ENCODE measurements around the gene NXNL1.

The NXNL1 gene

GRCh38 chr19:17455308-17456123 lies 5.2 kb downstream of the NXNL1 start:
- DNase-seq (ENCODE audit: low read depth in 2 of 2): no peak

GRCh38 chr19:17454576-17455071 lies 6.1 kb downstream of the NXNL1 start:
- DNase-seq (ENCODE audit: low read depth in 2 of 2): no peak

GRCh38 chr19:17451820-17452219 lies 8.9 kb downstream of the NXNL1 start:
- DNase-seq (ENCODE audit: low read depth in 2 of 2): no peak

- DNase-seq (ENCODE audit: low read depth in 2 of 2): no peak
Observed at GRCh38 chr19:17450264-17451075, 10.3 kb downstream of the NXNL1 start.

GRCh38 chr19:17448131-17448967 lies 12.4 kb downstream of the NXNL1 start, which contains the start of gene TMEM221:
TSS of gene TMEM221 (minus strand) at chr19:17448668. CDS start at chr19:17448462, 206 bp downstream.
- no peak for DNase-seq (ENCODE audit: low read depth in 2 of 2)

GRCh38 chr19:17447704-17448130 lies 13.0 kb downstream of the NXNL1 start:
- DNase-seq (ENCODE audit: low read depth in 2 of 2): no peak

GRCh38 chr19:17445526-17446165 lies 15.1 kb downstream of the NXNL1 start:
- no peak for DNase-seq (ENCODE audit: low read depth in 2 of 2)

- no peak for DNase-seq (ENCODE audit: low read depth in 2 of 2)
Observed at GRCh38 chr19:17441241-17442021, 19.3 kb downstream of the NXNL1 start.

- no peak for DNase-seq (ENCODE audit: low read depth in 2 of 2)
Observed at GRCh38 chr19:17436874-17437267, 23.9 kb downstream of the NXNL1 start.

GRCh38 chr19:17436094-17436873 lies 24.4 kb downstream of the NXNL1 start:
- DNase-seq (ENCODE audit: low read depth in 2 of 2): no peak

- no peak for DNase-seq (ENCODE audit: low read depth in 2 of 2)
Observed at GRCh38 chr19:17435218-17435617, 25.5 kb downstream of the NXNL1 start.

- no peak for DNase-seq (ENCODE audit: low read depth in 2 of 2)
Observed at GRCh38 chr19:17431417-17431816, 29.3 kb downstream of the NXNL1 start.

- DNase-seq (ENCODE audit: low read depth in 2 of 2): no peak
Observed at GRCh38 chr19:17429641-17430113, 31.0 kb downstream of the NXNL1 start.

GRCh38 chr19:17424743-17425365 lies 35.9 kb downstream of the NXNL1 start:
- DNase-seq (ENCODE audit: low read depth in 2 of 2): no peak

GRCh38 chr19:17423429-17424208 lies 37.1 kb downstream of the NXNL1 start:
- DNase-seq (ENCODE audit: low read depth in 2 of 2): no peak

GRCh38 chr19:17421942-17422341 lies 38.8 kb downstream of the NXNL1 start:
- DNase-seq (ENCODE audit: low read depth in 2 of 2): no peak

GRCh38 chr19:17420475-17420924 lies 40.2 kb downstream of the NXNL1 start:
- DNase-seq (ENCODE audit: low read depth in 2 of 2): no peak

Data from stimulated activated CD8-positive, alpha-beta memory T cell treated with anti-CD3 and anti-CD28 coated beads, Interleukin-15, amount 100 ng/mL, for 4 hours (primary cell).